ENCODE measurements around the gene CELSR1.

Gene CELSR1

DNA sequence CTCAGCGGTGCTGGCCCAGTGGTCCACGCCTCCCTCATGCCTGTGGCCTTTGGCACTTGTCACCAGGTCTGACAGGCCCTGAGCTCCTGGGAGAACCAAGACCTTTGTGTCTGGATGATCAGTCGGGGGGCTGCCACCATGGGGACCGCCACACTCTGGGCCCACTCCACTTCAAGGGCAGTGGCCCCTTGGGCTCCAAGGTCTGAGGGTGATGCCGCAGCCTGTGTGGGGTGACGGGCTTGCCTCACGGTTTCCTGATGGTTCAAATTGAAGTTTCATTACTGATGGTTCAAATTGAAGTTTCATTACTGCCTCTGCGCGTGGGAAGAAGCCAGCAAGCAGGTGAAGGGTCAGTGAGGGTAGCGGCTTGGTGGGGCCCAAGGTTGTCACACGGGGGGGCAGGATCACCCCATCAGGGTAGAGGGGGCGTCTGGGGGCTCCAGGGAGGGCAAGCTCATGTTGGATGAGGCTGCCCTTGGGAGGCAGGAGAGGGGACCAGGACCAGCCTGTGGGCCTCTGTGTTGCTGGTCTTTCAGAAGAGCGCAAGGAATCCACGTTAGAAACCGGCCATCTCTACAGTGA is 174.4 kb downstream of the CELSR1 start:
- no peak for DNase-seq (ENCODE audit: low read depth)
- Histone ChIP-seq H3K27me3 (replicated peaks; ENCODE audit: control insufficient read depth, insufficient read depth, low read length) (peaks cover 27% of the 10 kb centered on the region), H3K9ac (ENCODE audit: low read length) (no peak overlapping the region), H3K9me3 (ENCODE audit: control insufficient read depth, low read length) (no peaks in the 10 kb centered on the region), H3K36me3 (ENCODE audit: control insufficient read depth, insufficient read depth, low read length, severe bottlenecking) (no peaks in the 10 kb centered on the region), H3K4me3 (ENCODE audit: low read length) (no peak overlapping the region), H3K4me1 (ENCODE audit: control insufficient read depth, insufficient read depth, low read length) (peaks cover 8% of the 10 kb centered on the region)

DNA sequence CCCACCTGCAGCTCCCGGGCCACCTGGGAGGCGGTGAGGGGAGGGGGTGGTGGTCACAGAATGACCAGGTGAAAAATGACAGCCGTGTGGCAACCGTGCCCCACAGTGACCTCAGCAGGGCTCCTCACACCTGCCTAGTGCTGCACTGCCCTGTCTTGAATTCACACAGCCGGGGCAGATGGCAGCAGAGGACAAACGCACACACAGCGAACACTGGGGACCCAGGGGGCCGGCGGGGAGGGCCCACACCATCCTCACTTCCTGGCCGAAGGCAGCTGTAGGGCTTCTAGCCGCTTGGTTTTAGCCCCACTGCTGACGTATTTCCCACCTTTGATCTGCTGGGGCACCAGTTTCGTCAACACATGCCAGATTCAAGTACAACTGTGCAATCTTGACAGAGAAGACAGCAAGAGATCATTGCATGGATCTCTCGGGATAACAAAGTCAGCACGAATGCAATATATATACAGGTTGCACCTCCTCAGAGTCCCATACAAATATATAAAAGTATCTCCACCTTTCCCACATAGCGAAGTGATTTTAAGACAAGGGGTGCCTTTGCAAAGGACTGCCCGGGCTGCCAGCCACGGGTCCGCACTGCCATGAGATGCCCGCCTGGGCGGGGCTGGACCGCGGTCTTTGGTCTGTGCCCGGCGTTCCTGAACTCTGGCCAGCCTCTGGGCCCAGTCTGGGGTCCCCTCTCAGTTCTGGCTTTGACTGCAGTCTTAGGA is 175.1 kb downstream of the CELSR1 start:
- H3K36me3 ChIP-seq (ENCODE audit: control insufficient read depth, insufficient read depth, low read length, severe bottlenecking), result peaks cover under 1% of the 10 kb centered on the region
- no peak for DNase-seq (ENCODE audit: low read depth)

DNA sequence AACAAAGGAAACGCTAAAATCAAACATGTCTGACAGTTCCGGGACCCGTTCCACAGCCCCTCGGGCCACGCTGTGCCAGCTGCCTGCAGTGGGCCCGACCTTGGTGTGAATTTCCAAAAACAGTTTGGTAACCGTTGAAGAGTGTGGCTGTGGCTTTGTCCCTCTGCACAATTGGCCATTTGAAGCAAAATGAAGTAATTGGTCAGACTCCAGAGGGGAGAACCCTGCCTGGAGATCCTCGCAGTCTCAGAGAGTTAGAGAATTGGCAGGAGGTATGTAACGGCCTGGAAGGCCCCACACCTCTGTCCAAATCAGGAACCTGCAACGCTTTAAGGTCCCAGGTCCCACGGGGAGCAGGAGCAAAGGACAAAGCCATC is 175.6 kb downstream of the CELSR1 start:
- Histone ChIP-seq H3K4me3 (ENCODE audit: low read length) (no peak overlapping the region), H3K27me3 (replicated peaks; ENCODE audit: control insufficient read depth, insufficient read depth, low read length) (peaks cover 15% of the 10 kb centered on the region), H3K9me3 (ENCODE audit: control insufficient read depth, low read length) (no peaks in the 10 kb centered on the region), H3K4me1 (ENCODE audit: control insufficient read depth, insufficient read depth, low read length) (peaks cover 8% of the 10 kb centered on the region), H3K9ac (ENCODE audit: low read length) (no peak overlapping the region), H3K36me3 (ENCODE audit: control insufficient read depth, insufficient read depth, low read length, severe bottlenecking) (peaks cover 6% of the 10 kb centered on the region)
- no peak for DNase-seq (ENCODE audit: low read depth)

More for the DNA sequence above, 175.1 kb downstream of the CELSR1 start:
- Histone ChIP-seq H3K4me3 (ENCODE audit: low read length) (no peak overlapping the region), H3K4me1 (ENCODE audit: control insufficient read depth, insufficient read depth, low read length) (peaks cover 8% of the 10 kb centered on the region), H3K9ac (ENCODE audit: low read length) (no peak overlapping the region), H3K27me3 (replicated peaks; ENCODE audit: control insufficient read depth, insufficient read depth, low read length) (peaks cover 21% of the 10 kb centered on the region), H3K9me3 (ENCODE audit: control insufficient read depth, low read length) (no peaks in the 10 kb centered on the region)

DNA sequence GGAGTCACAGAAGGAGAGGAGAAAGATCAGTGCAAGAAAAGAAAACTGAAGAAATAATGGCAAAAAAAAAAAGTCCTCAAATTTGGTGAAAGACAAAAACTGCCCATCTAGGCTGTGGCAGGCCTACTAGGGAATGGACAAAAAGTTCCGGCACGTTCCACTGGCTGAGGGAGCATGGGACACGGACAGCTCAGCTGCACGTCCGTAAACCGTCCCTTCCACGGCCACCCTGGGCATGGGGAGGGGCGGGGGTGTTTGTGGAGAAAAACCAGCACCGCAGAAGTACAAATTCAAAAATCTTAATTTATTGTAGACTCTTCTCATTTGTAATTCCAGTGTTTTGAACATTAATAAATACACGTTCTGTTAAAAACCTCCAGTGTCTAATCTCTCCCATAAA is 176.5 kb downstream of the CELSR1 start:
- H3K36me3 ChIP-seq (ENCODE audit: control insufficient read depth, insufficient read depth, low read length, severe bottlenecking), result peaks cover 14% of the 10 kb centered on the region
- H3K9me3 ChIP-seq (ENCODE audit: control insufficient read depth, low read length), result no peaks in the 10 kb centered on the region
- no peak for DNase-seq (ENCODE audit: low read depth)
- peaks cover 15% of the 10 kb centered on the region for H3K27me3 ChIP-seq (replicated peaks; ENCODE audit: control insufficient read depth, insufficient read depth, low read length)
- H3K4me3 ChIP-seq (ENCODE audit: low read length), result no peak overlapping the region
- H3K9ac ChIP-seq (ENCODE audit: low read length), result no peak overlapping the region
- peaks cover 8% of the 10 kb centered on the region for H3K4me1 ChIP-seq (ENCODE audit: control insufficient read depth, insufficient read depth, low read length)

DNA sequence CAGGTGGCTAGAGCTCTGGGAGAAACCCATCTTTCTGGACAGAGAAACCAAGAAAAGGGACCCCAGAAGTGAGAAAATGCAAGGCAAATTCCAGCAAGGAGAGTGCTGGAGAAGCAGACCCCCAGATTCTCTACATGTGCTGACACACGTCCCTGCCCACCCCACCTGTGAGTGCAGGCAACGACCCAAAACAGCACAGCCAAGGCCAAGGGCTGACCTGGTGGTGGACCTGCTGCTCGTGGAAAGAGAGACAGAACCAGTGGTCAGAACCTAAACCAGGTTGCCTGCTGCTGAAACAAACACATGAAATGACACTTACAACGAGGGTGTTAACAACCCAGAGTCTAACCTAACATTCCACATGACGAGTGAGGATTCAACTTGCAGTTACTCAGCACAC is 177.3 kb downstream of the CELSR1 start:
- no peak overlapping the region for H3K4me3 ChIP-seq (ENCODE audit: low read length)
- H3K9me3 ChIP-seq (ENCODE audit: control insufficient read depth, low read length), result no peaks in the 10 kb centered on the region
- H3K4me1 ChIP-seq (ENCODE audit: control insufficient read depth, insufficient read depth, low read length), result peaks cover 8% of the 10 kb centered on the region
- no peak for DNase-seq (ENCODE audit: low read depth)
- H3K9ac ChIP-seq (ENCODE audit: low read length), result no peak overlapping the region
- peaks cover 15% of the 10 kb centered on the region for H3K36me3 ChIP-seq (ENCODE audit: control insufficient read depth, insufficient read depth, low read length, severe bottlenecking)
- peaks cover 10% of the 10 kb centered on the region for H3K27me3 ChIP-seq (replicated peaks; ENCODE audit: control insufficient read depth, insufficient read depth, low read length)

DNA sequence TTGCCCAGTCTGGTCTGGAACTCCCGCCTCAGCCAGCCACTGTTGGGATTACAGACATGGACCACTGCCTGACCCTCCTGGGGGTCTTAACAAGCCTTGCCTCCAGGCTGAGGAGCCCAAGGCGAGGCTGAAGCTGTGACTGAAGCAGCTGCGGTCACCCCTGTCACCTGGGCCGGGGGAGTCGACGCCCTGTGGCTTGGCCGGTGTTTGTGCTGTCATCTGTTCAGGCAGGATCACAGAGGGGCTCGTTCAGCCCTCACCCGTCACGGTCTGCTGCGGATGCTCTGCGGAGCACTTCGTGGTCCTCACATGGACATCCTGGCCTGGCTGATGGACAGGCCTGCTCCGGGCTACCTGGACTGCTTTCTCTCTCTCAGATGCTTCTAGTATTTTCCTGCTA is 178.1 kb downstream of the CELSR1 start:
- Histone ChIP-seq H3K4me1 (ENCODE audit: control insufficient read depth, insufficient read depth, low read length) (peaks cover 8% of the 10 kb centered on the region), H3K27me3 (replicated peaks; ENCODE audit: control insufficient read depth, insufficient read depth, low read length) (peaks cover 3% of the 10 kb centered on the region), H3K9me3 (ENCODE audit: control insufficient read depth, low read length) (no peaks in the 10 kb centered on the region), H3K9ac (ENCODE audit: low read length) (no peak overlapping the region), H3K36me3 (ENCODE audit: control insufficient read depth, insufficient read depth, low read length, severe bottlenecking) (peaks cover 18% of the 10 kb centered on the region), H3K4me3 (ENCODE audit: low read length) (no peak overlapping the region)
- no peak for DNase-seq (ENCODE audit: low read depth)

DNA sequence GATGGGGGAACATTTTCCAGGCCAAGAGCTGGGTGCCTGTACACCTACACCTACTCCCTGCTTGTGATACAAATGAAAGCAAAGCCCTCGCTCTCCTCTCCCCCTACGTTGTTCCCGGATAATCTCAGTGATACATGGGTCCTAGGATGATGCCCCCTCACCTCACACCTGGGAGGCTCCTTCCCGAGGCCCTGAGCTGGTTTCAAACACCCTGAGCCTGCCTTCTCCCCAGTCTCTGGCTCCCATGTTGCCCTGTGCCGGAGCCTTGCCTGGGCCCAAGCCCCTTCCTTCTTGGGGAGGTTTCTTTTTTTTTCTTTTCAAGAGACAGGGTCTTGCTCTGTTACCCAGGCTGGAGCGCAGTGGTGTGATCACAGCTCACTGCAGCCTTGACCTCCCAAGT is 178.7 kb downstream of the CELSR1 start:
- no peak for DNase-seq (ENCODE audit: low read depth)

DNA sequence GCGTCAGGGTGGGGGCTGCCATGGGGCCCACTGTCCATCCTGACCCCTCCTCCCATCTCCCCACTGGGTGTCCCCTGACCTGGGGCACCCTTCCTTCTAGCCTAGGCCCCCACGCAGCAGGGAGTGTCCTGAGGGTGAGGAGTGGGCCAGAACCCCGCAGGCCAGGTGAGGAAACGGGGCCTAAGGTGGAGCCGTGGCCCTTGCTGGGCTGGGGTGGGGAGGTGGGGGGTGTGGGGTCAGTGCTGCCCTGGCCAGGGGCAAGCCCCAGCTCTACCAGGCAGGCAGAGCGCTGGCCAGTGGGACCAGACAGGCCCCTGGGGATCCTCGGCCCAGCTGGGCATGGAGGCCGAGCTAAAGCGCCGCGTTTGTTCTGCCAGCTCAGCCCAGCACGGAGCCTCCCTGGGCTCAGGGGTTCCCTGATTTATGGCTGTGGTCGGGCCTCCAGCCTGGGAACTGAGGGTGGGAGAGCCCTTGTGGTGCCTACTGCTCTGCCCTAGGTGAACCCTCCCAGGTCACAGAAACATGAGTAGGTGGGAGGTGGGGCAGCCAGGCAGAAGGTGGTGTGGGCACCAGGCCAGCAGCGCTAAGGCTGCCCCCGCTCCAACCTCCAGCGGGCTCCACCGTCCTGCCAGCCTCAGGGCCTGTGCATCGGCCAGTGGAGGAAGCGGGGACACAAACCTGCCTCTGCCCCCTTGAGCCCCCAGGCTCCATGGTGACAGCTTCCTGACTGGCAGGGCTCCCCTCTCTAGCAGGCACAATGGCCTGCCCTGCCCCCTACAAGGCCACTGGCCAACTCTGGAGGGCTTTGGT is 179.5 kb downstream of the CELSR1 start:
- H3K4me1 ChIP-seq (ENCODE audit: control insufficient read depth, insufficient read depth, low read length), result peaks cover 8% of the 10 kb centered on the region
- no peaks in the 10 kb centered on the region for H3K27me3 ChIP-seq (replicated peaks; ENCODE audit: control insufficient read depth, insufficient read depth, low read length)
- no peak for DNase-seq (ENCODE audit: low read depth)
- H3K9me3 ChIP-seq (ENCODE audit: control insufficient read depth, low read length), result no peaks in the 10 kb centered on the region
- H3K4me3 ChIP-seq (ENCODE audit: low read length), result no peak overlapping the region
- H3K36me3 ChIP-seq (ENCODE audit: control insufficient read depth, insufficient read depth, low read length, severe bottlenecking), result peaks cover 33% of the 10 kb centered on the region
- H3K9ac ChIP-seq (ENCODE audit: low read length), result no peak overlapping the region

More for the DNA sequence above, 178.7 kb downstream of the CELSR1 start:
- Histone ChIP-seq H3K9ac (ENCODE audit: low read length) (no peak overlapping the region), H3K4me1 (ENCODE audit: control insufficient read depth, insufficient read depth, low read length) (peaks cover 8% of the 10 kb centered on the region), H3K4me3 (ENCODE audit: low read length) (no peak overlapping the region), H3K27me3 (replicated peaks; ENCODE audit: control insufficient read depth, insufficient read depth, low read length) (peaks cover under 1% of the 10 kb centered on the region), H3K36me3 (ENCODE audit: control insufficient read depth, insufficient read depth, low read length, severe bottlenecking) (peaks cover 24% of the 10 kb centered on the region), H3K9me3 (ENCODE audit: control insufficient read depth, low read length) (no peaks in the 10 kb centered on the region)

DNA sequence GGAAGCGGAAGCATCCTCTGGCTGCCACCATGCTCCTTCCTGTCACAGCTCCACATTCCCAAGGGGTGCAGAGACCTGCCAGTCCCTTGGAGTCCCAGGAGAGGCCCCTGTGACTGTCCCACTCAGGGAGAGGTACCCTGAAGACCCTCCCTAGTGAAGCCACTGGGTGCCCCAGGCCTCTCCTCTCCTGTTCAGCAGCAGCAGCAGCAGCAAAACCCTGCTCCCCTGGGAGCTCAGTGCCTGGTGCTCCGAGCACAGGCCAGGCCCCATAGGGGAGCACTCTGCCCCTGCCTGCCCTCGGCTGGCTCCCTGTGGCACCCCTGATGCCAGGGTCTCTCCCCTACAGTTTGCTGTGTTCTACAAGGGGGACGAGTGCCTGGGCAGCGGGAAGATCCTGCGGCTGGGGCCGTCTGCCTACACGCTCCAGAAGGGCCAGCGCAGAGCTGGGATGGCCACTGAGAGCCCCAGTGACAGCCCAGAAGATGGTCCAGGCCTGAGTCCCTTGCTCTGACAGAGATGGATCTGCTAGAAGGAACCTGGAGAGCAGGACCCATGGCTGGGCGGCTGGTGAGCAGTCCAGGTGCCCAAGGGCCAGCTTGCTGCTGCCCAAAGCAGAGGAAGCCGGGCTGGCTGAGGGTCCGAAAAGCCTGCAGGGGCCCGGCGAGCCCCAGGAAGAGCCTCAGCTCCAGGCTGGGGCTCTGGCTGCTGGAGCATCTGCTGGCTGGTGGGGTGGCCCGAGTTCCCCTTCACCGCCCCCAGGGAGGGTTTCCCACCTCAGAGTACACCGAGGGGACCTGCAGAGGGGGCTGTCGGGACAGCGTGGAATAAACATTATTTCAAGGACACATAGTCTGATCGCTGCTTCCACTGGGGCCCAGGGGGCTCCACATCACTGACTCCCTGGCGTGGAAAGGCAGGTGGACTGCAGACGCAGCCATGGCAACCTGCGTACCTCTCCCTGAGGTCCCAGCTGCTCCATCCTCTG is 180.6 kb downstream of the CELSR1 start:
- peaks cover 44% of the 10 kb centered on the region for H3K36me3 ChIP-seq (ENCODE audit: control insufficient read depth, insufficient read depth, low read length, severe bottlenecking)
- H3K9me3 ChIP-seq (ENCODE audit: control insufficient read depth, low read length), result no peaks in the 10 kb centered on the region
- H3K9ac ChIP-seq (ENCODE audit: low read length), result no peak overlapping the region
- no peaks in the 10 kb centered on the region for H3K27me3 ChIP-seq (replicated peaks; ENCODE audit: control insufficient read depth, insufficient read depth, low read length)
- no peaks in the 10 kb centered on the region for H3K4me1 ChIP-seq (ENCODE audit: control insufficient read depth, insufficient read depth, low read length)
- DNase-seq (ENCODE audit: low read depth), result no peak
- no peak overlapping the region for H3K4me3 ChIP-seq (ENCODE audit: low read length)

DNA sequence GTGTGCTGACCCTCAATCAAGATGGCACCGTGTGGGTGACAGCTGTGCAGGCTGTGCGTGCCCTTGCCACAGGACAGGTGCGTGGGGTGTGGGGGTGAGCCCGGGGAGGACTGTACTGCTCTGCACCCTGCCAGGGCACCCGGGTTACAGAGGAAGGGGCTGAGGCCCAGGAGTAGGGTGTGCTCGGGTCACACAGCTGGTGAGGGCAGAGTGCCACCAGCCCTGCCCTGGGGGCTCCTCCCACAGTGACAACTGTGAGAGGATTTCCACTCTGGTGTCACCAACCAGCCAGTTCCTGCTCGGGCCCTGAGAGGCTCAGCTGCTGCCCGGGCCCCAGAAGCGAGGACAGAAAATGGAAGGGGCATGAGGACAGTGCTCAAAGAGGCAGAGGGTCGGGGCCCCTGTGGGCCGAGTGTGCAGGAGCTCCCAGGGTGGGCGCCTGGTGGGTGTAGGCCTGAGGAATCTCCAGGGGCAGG is 181.4 kb downstream of the CELSR1 start:
- Histone ChIP-seq H3K36me3 (ENCODE audit: control insufficient read depth, insufficient read depth, low read length, severe bottlenecking) (peaks cover 51% of the 10 kb centered on the region), H3K9me3 (ENCODE audit: control insufficient read depth, low read length) (no peaks in the 10 kb centered on the region), H3K9ac (ENCODE audit: low read length) (no peak overlapping the region), H3K27me3 (replicated peaks; ENCODE audit: control insufficient read depth, insufficient read depth, low read length) (no peaks in the 10 kb centered on the region), H3K4me1 (ENCODE audit: control insufficient read depth, insufficient read depth, low read length) (no peaks in the 10 kb centered on the region), H3K4me3 (ENCODE audit: low read length) (no peak overlapping the region)
- DNase-seq (ENCODE audit: low read depth), result no peak
